IMR-90 (cell line): Measurements from ENCODE around the gene HGD. TPM values are rescaled to one million over a fixed set of nuclear protein-coding genes. Genes with fewer than 3 reads are reported as not detected.
A peak's percentile ranks its signal among the peaks of the same experiment; 100 is the strongest.

Experiments used
- ATAC-seq: fragments of 200-7000 bp; cut with Tn5 transposase; 2 replicates; pipeline ENCODE4 v1.9.1; 2020; ENCODE audit warnings: low read depth, mild to moderate bottlenecking, moderate library complexity
- BruUV-seq: library from RNA; stranded (reverse); fragments of 400-500 nt; replicated peaks from 2 replicates; lab custom pipeline; 2021; lab: Mats Ljungman, UMichigan
- CTCF ChIA-PET: fragments of 300-600 bp; formaldehyde crosslinking; extraction: SDS; loops from one replicate; lab custom pipeline; 2021; ENCODE audit warnings: antibody characterized with exemption; lab: Yijun Ruan, JAX
- POLR2A ChIA-PET: fragments of 300-600 bp; sonication (Branson Sonifier 250); formaldehyde crosslinking; loops from one replicate; lab custom pipeline; 2022; ENCODE audit warnings: antibody characterized with exemption; ENCODE audit not compliant: unreplicated experiment; lab: Charles Lee
- DNase-seq: peaks from one replicate; pipeline ENCODE4 v3.0.0; 2013
- H2AFZ ChIP-seq: replicated peaks from 2 replicates; pipeline ENCODE3; 2013; ENCODE audit warnings: low read length, mild to moderate bottlenecking; ENCODE audit not compliant: poor library complexity
- H2AK5ac ChIP-seq: 2 replicates; pipeline ENCODE4 v1.6.1; 2013; ENCODE audit warnings: low read depth, low read length, inconsistent platforms
- H2AK9ac ChIP-seq: replicated peaks from 2 replicates; pipeline ENCODE3; 2013; ENCODE audit warnings: mild to moderate bottlenecking, low read depth, low read length, moderate library complexity; ENCODE audit not compliant: poor library complexity
- H2BK120ac ChIP-seq: 2 replicates; pipeline ENCODE4 v1.6.1; 2013; ENCODE audit warnings: low read depth, low read length, inconsistent platforms
- H2BK15ac ChIP-seq: 3 replicates; pipeline ENCODE4 v1.6.1; 2013; ENCODE audit warnings: low read depth, low read length, inconsistent platforms
- H2BK20ac ChIP-seq: 2 replicates; pipeline ENCODE4 v1.6.1; 2013; ENCODE audit warnings: low read depth, mild to moderate bottlenecking, inconsistent platforms, low read length, moderate library complexity
- H2BK5ac ChIP-seq: 2 replicates; pipeline ENCODE4 v1.6.1; 2013; ENCODE audit warnings: mild to moderate bottlenecking, low read depth, low read length, inconsistent platforms; ENCODE audit not compliant: poor library complexity, severe bottlenecking
- H3K14ac ChIP-seq: replicated peaks from 2 replicates; pipeline ENCODE4 v1.6.1; 2013; ENCODE audit warnings: low read depth, low read length, inconsistent platforms
- H3K18ac ChIP-seq: 2 replicates; pipeline ENCODE4 v1.6.1; 2013; ENCODE audit warnings: low read depth, low read length, control low read depth
- H3K23ac ChIP-seq: 2 replicates; pipeline ENCODE4 v1.6.1; 2013; ENCODE audit warnings: low read depth, low read length, inconsistent platforms
- H3K27ac ChIP-seq: 2 replicates; pipeline ENCODE4 v1.5.1; 2013; ENCODE audit warnings: mild to moderate bottlenecking, control low read depth, low read length; ENCODE audit not compliant: insufficient read depth
- H3K27me3 ChIP-seq: 2 replicates; pipeline ENCODE4 v1.6.1; 2013; ENCODE audit warnings: low read length; ENCODE audit not compliant: control insufficient read depth, insufficient read depth
- H3K36me3 ChIP-seq: 2 replicates; pipeline ENCODE4 v1.6.1; 2013; ENCODE audit warnings: low read length, mixed read lengths; ENCODE audit not compliant: control insufficient read depth, insufficient read depth
- H3K4ac ChIP-seq: 2 replicates; pipeline ENCODE4 v1.6.1; 2013; ENCODE audit warnings: low read depth, low read length, inconsistent platforms
- H3K4me1 ChIP-seq: 2 replicates; pipeline ENCODE4 v1.6.1; 2013; ENCODE audit warnings: low read length, mixed read lengths; ENCODE audit not compliant: control insufficient read depth, insufficient read depth
- H3K4me2 ChIP-seq: 2 replicates; pipeline ENCODE4 v1.6.1; 2013; ENCODE audit warnings: low read depth, mild to moderate bottlenecking, control low read depth, low read length, moderate library complexity
- H3K4me3 ChIP-seq: 2 replicates; pipeline ENCODE4 v1.5.1; 2013; ENCODE audit warnings: low read depth, mild to moderate bottlenecking, control low read depth, low read length, moderate library complexity; ENCODE audit not compliant: insufficient read depth
- H3K56ac ChIP-seq: 2 replicates; pipeline ENCODE4 v1.6.1; 2013; ENCODE audit warnings: low read length, inconsistent platforms; ENCODE audit not compliant: insufficient read depth; ENCODE audit errors: extremely low read depth
- H3K79me1 ChIP-seq, 2 experiments: 2 replicates each; pipeline ENCODE4 v1.6.1; 2013; ENCODE audit warnings: low read length in 2 of 2, inconsistent platforms in 1 of 2, low read depth in 1 of 2
- H3K9ac ChIP-seq: 2 replicates; pipeline ENCODE4 v1.6.1; 2013; ENCODE audit warnings: low read depth, low read length, control low read depth
- H3K9me1 ChIP-seq: 2 replicates; pipeline ENCODE4 v1.6.1; 2013; ENCODE audit warnings: low read length, inconsistent platforms; ENCODE audit not compliant: insufficient read depth
- H3K9me3 ChIP-seq: 2 replicates; pipeline ENCODE4 v1.6.1; 2013; ENCODE audit warnings: low read length; ENCODE audit not compliant: control insufficient read depth, insufficient read depth
- H4K20me1 ChIP-seq: 2 replicates; pipeline ENCODE4 v1.6.1; 2013; ENCODE audit warnings: low read length, inconsistent platforms; ENCODE audit not compliant: insufficient read depth
- H4K5ac ChIP-seq: 2 replicates; pipeline ENCODE4 v1.6.1; 2013; ENCODE audit warnings: mild to moderate bottlenecking, low read depth, low read length, control low read depth
- H4K8ac ChIP-seq, 2 experiments: 2 replicates each; pipeline ENCODE4 v1.6.1; 2013; ENCODE audit warnings: low read depth in 2 of 2, low read length in 2 of 2, control low read depth in 1 of 2, inconsistent platforms in 1 of 2
- H4K91ac ChIP-seq: 2 replicates; pipeline ENCODE4 v1.6.1; 2013; ENCODE audit warnings: low read depth, low read length, inconsistent platforms; ENCODE audit not compliant: insufficient read depth
- BHLHE40 ChIP-seq: fragments of 150-350 bp; IDR thresholded peaks from 2 replicates; pipeline ENCODE4 v1.6.1; 2016; ENCODE audit warnings: mild to moderate bottlenecking, low read depth, low read length
- CEBPB ChIP-seq: IDR thresholded peaks from 2 replicates; pipeline ENCODE4 v1.6.1; 2012; ENCODE audit warnings: low read depth, low read length, improper control_type of control experiment
- FOS ChIP-seq: fragments of 150-350 bp; IDR thresholded peaks from 2 replicates; pipeline ENCODE4 v1.6.1; 2016; ENCODE audit warnings: low read depth, low read length
- MAZ ChIP-seq: IDR thresholded peaks from 2 replicates; pipeline ENCODE4 v1.6.1; 2012; ENCODE audit warnings: low read depth, mild to moderate bottlenecking, low read length, improper control_type of control experiment, moderate library complexity, borderline replicate concordance
- MXI1 ChIP-seq: IDR thresholded peaks from 2 replicates; pipeline ENCODE4 v1.6.1; 2012; ENCODE audit warnings: low read depth, mild to moderate bottlenecking, low read length, moderate library complexity, borderline replicate concordance
- RAD21 ChIP-seq: IDR thresholded peaks from 2 replicates; pipeline ENCODE4 v1.6.1; 2012; ENCODE audit warnings: low read length, improper control_type of control experiment
- RCOR1 ChIP-seq: IDR thresholded peaks from 2 replicates; pipeline ENCODE4 v1.6.1; 2012; ENCODE audit warnings: mild to moderate bottlenecking, low read length, improper control_type of control experiment; ENCODE audit not compliant: insufficient replicate concordance
- WGBS, 2 experiments: methylation state at CpG; one replicate each; pipeline versions ENCODE4 v1.1.5 to v1.1.7; 2013; ENCODE audit warnings: missing lambda C conversion rate in 2 of 2; ENCODE audit not compliant: insufficient read length in 1 of 2; ENCODE audit errors: extremely low coverage in 2 of 2; 5-methylcytosine and 5-hydroxymethylcytosine counted together
- dilution Hi-C: fragments of 300-500 bp; cut with HindIII; formaldehyde crosslinking; loops from one replicate; pipeline ENCODE4 v1.14.3; 2018; ENCODE audit warnings: low sequenced_read_pairs; ENCODE audit not compliant: unreplicated experiment
- in situ Hi-C: fragments of 300-500 bp; cut with MboI; formaldehyde crosslinking; loops from 3 replicates; pipeline ENCODE4 v1.14.3; 2019; ENCODE audit warnings: low sequenced_read_pairs, inconsistent platforms, mixed read lengths
- intact Hi-C: fragments of 100-400 bp; cut with micrococcal nuclease; formaldehyde crosslinking; loops from 2 replicates; pipeline ENCODE4 v1.10.0; 2022
- polyA plus RNA-seq, 3 experiments: library from polyadenylated mRNA; depleted of rRNA; stranded (reverse); fragments of >200 nt; gene quantifications; 2 replicates each; pipeline ENCODE4 v1.2.3, GENCODE V29; 2012; ENCODE audit warnings: low replicate concordance in 1 of 3
- total RNA-seq: library from RNA; depleted of rRNA; stranded (reverse); fragments of >200 nt; gene quantifications from 2 replicates; pipeline ENCODE4 v1.2.3, GENCODE V29; 2012
- TF ChIP-seq, protein P1 (sequence below): conservative IDR thresholded peaks from 2 replicates; pipeline ENCODE4 v1.5.1; 2012; ENCODE audit warnings: mild to moderate bottlenecking, low read depth, low read length, improper control_type of control experiment
- TF ChIP-seq, protein P2 (sequence below): fragments of 150-350 bp; IDR thresholded peaks from 2 replicates; pipeline ENCODE4 v1.6.1; 2017; ENCODE audit warnings: mild to moderate bottlenecking, antibody characterized with exemption, low read length, low read depth

Gene HGD
- total and polyA plus RNA-seq, 2 of the 4 experiments (the other 2 are of a cell fraction), result 0.14 TPM; not detected in 1

DNA sequence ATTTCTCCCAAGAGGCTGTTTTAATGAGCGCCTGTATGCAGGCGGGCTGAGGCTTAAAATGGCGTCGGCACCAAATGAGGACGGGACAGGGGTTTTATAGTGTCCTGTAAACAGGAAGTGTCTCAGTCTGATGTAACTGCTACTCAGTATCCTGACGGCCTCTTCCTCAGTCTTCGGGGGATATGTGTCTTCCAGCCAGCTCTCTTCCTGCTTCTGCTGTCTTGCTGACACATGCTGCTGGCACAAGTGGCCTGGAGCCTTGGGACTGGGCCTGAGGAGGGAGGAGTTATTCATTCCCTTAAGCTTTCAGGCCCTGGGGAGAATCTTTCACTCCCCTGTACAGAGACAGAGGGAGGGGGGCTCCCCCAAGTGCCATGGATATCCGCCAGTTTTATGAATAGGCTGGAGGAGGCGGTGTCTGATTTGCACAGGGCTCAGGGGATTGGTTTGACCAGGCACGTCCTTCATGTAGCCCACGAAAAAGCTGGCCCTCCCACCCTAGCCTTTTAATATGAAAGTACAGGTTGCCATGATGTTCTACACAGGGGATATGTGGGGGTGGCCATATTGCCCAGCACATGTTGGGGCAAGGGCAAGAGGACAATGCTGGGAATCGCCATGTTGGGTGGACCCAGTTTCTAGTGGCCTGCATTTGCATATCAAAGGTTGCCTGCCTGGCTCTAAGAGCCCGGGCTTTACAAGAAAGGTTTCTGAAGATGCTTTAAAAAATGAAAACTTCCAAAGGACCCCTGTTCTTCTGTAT lies 66.0 kb downstream of the HGD start:
- 80% methylated on average over 2 of the region's 13 CpGs; no CpG with 5 or more reads in 1 of the 2 experiments for WGBS, 2 experiments
- BruUV-seq, result no TSS peak
- Histone ChIP-seq H4K91ac (peak overlapping the region; percentile 17; the same call in 1 of the 2 replicates), H4K20me1 (no peaks in the 10 kb centered on the region), H4K8ac (peak overlapping the region; percentile 36 to 89; a peak in 3 of 4 replicates), H3K27ac (no peak overlapping the region), H2BK5ac (peak overlapping the region; percentile 10), H3K79me1 (no peaks in the 10 kb centered on the region), H3K4me1 (peaks cover 2% of the 10 kb centered on the region; the same call in 1 of the 2 replicates), H3K23ac (no peak overlapping the region), H2BK120ac (peak overlapping the region; percentile 1; the same call in 1 of the 2 replicates), H3K9me1 (no peaks in the 10 kb centered on the region), H3K9me3 (no peaks in the 10 kb centered on the region), H3K36me3 (no peaks in the 10 kb centered on the region), H2AK5ac (no peak overlapping the region; the same call in 1 of the 2 replicates), H3K27me3 (no peaks in the 10 kb centered on the region), H3K4me3 (no peak overlapping the region), H2AK9ac (no peak overlapping the region), H2BK20ac (0 out of 2 replicates have a peak overlapping the region, but pooled peaks have one; percentile 1), H2BK15ac (peak overlapping the region; percentile 14; the same call in 1 of the 3 replicates), H3K18ac (no peak overlapping the region), H3K4ac (peak overlapping the region; percentile 43; the same call in 1 of the 2 replicates), H3K4me2 (no peak overlapping the region), H3K9ac (no peak overlapping the region), H2AFZ (peak overlapping the region; percentile 81), H4K5ac (peak overlapping the region; percentile 26; the same call in 1 of the 2 replicates), H3K56ac (no peak overlapping the region), H3K14ac (peak overlapping the region; percentile 10; the same call in 1 of the 2 replicates)
- ATAC-seq (peak; percentile 53), DNase-seq (peak; percentile 51)
- TF ChIP-seq MAZ (no peak), RCOR1 (no peak), FOS (no peak), BHLHE40 (no peak), MXI1 (no peak), RAD21 (no peak), CEBPB (no peak)
- TF ChIP-seq, protein P1, sequence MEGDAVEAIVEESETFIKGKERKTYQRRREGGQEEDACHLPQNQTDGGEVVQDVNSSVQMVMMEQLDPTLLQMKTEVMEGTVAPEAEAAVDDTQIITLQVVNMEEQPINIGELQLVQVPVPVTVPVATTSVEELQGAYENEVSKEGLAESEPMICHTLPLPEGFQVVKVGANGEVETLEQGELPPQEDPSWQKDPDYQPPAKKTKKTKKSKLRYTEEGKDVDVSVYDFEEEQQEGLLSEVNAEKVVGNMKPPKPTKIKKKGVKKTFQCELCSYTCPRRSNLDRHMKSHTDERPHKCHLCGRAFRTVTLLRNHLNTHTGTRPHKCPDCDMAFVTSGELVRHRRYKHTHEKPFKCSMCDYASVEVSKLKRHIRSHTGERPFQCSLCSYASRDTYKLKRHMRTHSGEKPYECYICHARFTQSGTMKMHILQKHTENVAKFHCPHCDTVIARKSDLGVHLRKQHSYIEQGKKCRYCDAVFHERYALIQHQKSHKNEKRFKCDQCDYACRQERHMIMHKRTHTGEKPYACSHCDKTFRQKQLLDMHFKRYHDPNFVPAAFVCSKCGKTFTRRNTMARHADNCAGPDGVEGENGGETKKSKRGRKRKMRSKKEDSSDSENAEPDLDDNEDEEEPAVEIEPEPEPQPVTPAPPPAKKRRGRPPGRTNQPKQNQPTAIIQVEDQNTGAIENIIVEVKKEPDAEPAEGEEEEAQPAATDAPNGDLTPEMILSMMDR, result no peak
- TF ChIP-seq, protein P2, sequence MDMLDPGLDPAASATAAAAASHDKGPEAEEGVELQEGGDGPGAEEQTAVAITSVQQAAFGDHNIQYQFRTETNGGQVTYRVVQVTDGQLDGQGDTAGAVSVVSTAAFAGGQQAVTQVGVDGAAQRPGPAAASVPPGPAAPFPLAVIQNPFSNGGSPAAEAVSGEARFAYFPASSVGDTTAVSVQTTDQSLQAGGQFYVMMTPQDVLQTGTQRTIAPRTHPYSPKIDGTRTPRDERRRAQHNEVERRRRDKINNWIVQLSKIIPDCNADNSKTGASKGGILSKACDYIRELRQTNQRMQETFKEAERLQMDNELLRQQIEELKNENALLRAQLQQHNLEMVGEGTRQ, result no peak
- dilution Hi-C loops (no loop called here), in situ Hi-C loops (no loop called here), intact Hi-C loops (no loop called here)
- CTCF ChIA-PET, result interaction anchor here (0.7 kb wide), 1 partner anchor 11 kb away, joined by 3 read pairs; no protein-coding TSS in a partner anchor
- POLR2A ChIA-PET, result no interaction called here
